Fibroblast of the aortic adventitia (primary cell): Measurements from ENCODE around the gene DENND1A. TPM values are rescaled to one million over a fixed set of nuclear protein-coding genes. Genes with fewer than 3 reads are reported as not detected.

Experiments used
- DNase-seq: peaks from one replicate; pipeline ENCODE4 v3.0.0-alpha.2; 2010; ENCODE audit warnings: low read depth
- H3K4me3 ChIP-seq: 2 replicates; pipeline ENCODE4 v1.5.1; 2011; ENCODE audit warnings: low read depth, mild to moderate bottlenecking, control low read depth, low read length, moderate library complexity
- total RNA-seq: library from RNA; depleted of rRNA; stranded (reverse); fragments of >200 nt; gene quantifications from 2 replicates; pipeline ENCODE4 v1.2.3, GENCODE V29; 2012; ENCODE audit warnings: low replicate concordance
- TF ChIP-seq, protein P1 (sequence below): IDR thresholded peaks from 2 replicates; pipeline ENCODE4 v1.5.1; 2011; ENCODE audit warnings: mild to moderate bottlenecking, low read length, control low read depth, inconsistent platforms; ENCODE audit not compliant: insufficient read depth

The DENND1A gene
- total RNA-seq, 1 donor: 27.7 TPM

DNA sequence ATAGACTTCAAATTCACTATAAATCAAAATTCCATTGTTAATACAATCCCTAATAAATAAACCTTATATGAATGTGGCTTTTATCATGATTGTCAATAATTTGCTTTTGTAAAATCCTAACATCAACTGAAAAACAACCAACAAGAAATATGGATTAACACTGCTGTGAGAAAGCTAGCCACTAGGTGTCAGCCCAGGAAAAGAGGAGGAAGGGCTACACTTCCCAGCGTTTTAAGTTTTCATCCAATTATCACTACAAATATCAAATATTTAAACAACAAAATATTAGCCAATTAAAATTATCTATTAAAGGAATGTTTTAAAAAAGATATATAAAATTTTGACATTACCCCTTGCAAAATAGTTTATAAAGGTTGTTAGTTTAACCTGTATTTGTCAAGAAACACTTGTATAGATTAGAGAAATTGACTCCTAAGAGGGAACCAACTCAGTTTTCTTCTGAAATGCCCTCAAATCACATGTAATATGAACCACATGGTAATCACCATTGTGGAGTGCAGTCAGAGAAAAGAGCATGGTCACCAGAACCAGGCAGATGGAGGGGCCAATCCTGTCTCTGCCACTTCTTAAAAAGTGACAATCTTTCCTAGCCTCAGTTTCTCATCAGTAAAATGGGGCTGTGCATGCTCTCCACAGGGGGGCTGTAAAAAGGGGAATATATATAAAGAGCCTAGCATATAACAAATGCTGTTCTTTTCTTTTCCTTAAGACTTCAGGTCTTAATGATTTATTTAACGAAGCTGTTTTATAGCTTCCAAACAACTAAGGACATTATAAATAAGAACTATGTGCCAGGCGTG, 385.7 kb downstream of the DENND1A start:
- TF ChIP-seq, protein P1, sequence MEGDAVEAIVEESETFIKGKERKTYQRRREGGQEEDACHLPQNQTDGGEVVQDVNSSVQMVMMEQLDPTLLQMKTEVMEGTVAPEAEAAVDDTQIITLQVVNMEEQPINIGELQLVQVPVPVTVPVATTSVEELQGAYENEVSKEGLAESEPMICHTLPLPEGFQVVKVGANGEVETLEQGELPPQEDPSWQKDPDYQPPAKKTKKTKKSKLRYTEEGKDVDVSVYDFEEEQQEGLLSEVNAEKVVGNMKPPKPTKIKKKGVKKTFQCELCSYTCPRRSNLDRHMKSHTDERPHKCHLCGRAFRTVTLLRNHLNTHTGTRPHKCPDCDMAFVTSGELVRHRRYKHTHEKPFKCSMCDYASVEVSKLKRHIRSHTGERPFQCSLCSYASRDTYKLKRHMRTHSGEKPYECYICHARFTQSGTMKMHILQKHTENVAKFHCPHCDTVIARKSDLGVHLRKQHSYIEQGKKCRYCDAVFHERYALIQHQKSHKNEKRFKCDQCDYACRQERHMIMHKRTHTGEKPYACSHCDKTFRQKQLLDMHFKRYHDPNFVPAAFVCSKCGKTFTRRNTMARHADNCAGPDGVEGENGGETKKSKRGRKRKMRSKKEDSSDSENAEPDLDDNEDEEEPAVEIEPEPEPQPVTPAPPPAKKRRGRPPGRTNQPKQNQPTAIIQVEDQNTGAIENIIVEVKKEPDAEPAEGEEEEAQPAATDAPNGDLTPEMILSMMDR: peak; percentile 91
- DNase-seq: peak; percentile 67
- no peak overlapping the region for H3K4me3 ChIP-seq

DNA sequence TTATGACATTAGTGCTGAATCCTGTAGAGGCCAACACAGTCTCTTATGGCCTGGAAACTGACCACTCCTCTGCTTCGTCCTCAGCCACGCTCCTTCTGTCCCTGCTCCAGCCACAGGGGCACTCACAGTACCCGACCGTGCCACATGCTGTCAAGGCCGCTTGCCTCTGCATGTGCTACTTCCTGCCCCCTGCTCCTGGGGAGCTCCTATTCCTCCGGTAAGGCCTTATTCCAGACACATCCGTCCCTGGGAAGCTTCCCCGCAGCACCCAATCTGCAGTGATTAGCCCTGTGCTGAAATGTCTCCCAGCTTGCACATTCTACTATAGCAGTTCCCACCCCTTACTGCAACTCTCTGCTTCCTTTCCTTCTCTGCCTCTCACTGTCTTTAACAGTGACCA, 386.4 kb downstream of the DENND1A start:
- DNase-seq: no peak
- no peak overlapping the region for H3K4me3 ChIP-seq
- TF ChIP-seq, protein P1: no peak

DNA sequence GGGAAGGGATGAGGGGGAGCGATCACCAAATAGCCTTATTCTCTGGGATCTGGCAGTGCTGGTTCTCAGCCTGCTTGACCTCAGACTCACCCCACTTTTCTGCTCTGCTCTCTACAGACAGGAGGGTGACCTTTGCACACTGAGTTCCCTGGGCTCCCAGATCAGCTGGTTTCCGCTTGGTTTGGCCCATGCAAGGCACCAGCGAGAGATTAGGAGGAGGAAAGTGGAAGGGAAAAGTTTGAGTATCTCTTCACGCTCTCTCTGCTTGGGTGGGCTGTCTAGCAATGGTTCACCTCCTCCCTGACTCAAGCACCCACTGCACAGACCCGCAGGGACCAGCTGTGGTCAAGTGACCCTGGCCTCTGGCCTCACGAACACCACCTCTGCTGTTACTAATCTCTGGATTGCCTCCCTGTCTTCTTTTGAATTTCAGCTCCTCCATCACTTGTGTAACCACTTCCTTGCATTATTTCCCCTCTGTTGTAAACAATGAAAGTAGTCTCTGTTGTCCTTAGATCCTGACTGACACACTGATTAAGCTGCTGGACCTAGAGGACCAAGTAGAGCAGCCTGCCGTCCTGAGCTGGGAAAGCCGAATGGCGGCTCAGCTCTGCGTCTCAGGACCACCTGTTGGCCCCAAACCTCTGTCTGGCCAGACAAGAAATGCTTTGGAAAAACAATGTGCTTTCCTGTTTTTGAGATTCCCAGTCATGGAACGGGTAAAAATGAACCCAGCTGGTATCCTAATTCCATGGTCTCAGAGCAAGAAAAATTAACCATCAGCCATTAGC, 387.3 kb downstream of the DENND1A start:
- DNase-seq: no peak
- TF ChIP-seq, protein P1: no peak
- H3K4me3 ChIP-seq: no peak overlapping the region

DNA sequence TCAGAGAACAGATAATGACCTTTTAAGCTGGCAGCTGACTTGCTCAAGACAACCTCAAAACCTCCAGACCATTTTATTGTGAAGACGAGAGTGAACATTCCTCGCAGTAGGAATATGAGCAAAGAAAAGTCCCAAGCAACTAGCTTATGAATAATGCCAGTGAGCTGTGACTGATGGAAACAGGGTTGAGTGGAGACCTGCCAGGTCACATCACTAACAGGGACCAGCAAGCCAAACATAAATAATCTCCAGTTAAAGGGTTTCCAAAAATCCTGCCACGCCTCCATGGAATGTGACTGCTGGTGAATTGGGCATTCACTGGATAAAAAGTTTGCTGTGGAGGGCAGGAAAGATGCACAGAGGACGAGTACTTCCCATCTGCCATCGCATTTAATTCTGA, 388.5 kb downstream of the DENND1A start:
- H3K4me3 ChIP-seq: no peak overlapping the region
- no peak for DNase-seq
- TF ChIP-seq, protein P1: no peak

DNA sequence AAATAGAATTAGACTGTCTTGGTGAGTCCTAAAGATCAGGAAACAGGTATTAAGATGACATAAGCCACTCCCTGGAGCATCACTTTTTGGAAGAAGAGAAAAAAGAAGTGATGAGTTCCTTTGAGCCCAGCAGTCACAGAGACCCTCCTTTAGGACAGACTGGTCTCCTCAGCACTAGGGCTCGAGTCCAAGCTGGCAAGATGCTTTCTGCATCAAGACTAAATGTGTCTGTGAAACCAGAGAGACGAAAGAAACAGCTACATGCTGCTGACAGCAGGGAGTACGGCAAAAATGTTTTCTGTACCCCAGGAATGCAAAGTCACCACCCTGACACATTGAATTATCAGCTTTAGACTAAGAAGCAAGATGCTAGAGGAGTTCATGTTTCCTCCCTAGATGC, 389.5 kb downstream of the DENND1A start:
- TF ChIP-seq, protein P1: no peak

DNA sequence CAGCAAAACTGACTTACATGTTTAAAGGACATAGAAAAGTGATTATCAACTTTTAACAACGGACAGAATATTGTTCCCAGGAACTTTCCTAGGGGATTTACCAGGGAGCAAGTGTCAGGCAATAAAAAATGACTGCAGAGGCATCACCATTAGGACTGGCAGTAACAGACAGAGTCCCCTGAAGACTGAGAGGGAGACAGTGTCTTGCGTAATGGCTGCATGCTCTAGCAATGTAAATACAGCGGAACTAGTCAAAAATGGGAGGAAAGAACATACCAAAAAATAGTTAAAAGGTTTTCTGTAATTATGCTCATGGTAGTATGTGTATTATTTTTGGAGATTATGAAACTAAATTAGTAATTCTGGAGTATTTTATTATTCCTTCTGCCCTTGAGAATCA, 392.1 kb downstream of the DENND1A start:
- H3K4me3 ChIP-seq: no peak overlapping the region
- no peak for DNase-seq
- TF ChIP-seq, protein P1: no peak

More for the DNA sequence above, 389.5 kb downstream of the DENND1A start:
- DNase-seq: no peak
- no peak overlapping the region for H3K4me3 ChIP-seq
